ENCODE data around the gene VEGFC.

Gene VEGFC

GRCh38 chr4:176789955-176790354 is 2.8 kb downstream of the VEGFC start:
- TF ChIP-seq PAX5 (IDR thresholded peaks at IDR 0.05; ENCODE audit: insufficient read depth, low read length, severe bottlenecking), result no peak
- no peak for TF ChIP-seq POLR2A (IDR thresholded peaks at IDR 0.05; ENCODE audit: low read depth, low read length)
- no peak for TF ChIP-seq SPI1 (IDR thresholded peaks at IDR 0.05; ENCODE audit: low read depth, low read length)
- TF ChIP-seq TAF1 (IDR thresholded peaks at IDR 0.05; ENCODE audit: low read depth, low read length), result no peak
- no peak for TF ChIP-seq POLR2AphosphoS5 (IDR thresholded peaks at IDR 0.05; ENCODE audit: low read depth, low read length)
- TF ChIP-seq POU2F2 (IDR thresholded peaks at IDR 0.05; ENCODE audit: low read depth, low read length), result no peak
- DNase-seq (ENCODE audit: insufficient read length, low spot score), result peak; percentile 32
- FAIRE-seq, result no peak

GRCh38 chr4:176788971-176789370 is 3.8 kb downstream of the VEGFC start:
- no peak for TF ChIP-seq SPI1 (IDR thresholded peaks at IDR 0.05; ENCODE audit: low read depth, low read length)
- no peak for TF ChIP-seq POU2F2 (IDR thresholded peaks at IDR 0.05; ENCODE audit: low read depth, low read length)
- TF ChIP-seq PAX5 (IDR thresholded peaks at IDR 0.05; ENCODE audit: insufficient read depth, low read length, severe bottlenecking), result no peak
- no peak for TF ChIP-seq POLR2A (IDR thresholded peaks at IDR 0.05; ENCODE audit: low read depth, low read length)
- no peak for TF ChIP-seq POLR2AphosphoS5 (IDR thresholded peaks at IDR 0.05; ENCODE audit: low read depth, low read length)
- TF ChIP-seq TAF1 (IDR thresholded peaks at IDR 0.05; ENCODE audit: low read depth, low read length), result no peak
- FAIRE-seq (no peak), DNase-seq (ENCODE audit: insufficient read length, low spot score) (no peak)

GRCh38 chr4:176788248-176788647 is 4.5 kb downstream of the VEGFC start:
- DNase-seq (ENCODE audit: insufficient read length, low spot score) (no peak), FAIRE-seq (no peak)
- TF ChIP-seq POLR2A (IDR thresholded peaks at IDR 0.05; ENCODE audit: low read depth, low read length) (no peak), POLR2AphosphoS5 (IDR thresholded peaks at IDR 0.05; ENCODE audit: low read depth, low read length) (no peak), POU2F2 (IDR thresholded peaks at IDR 0.05; ENCODE audit: low read depth, low read length) (no peak), PAX5 (IDR thresholded peaks at IDR 0.05; ENCODE audit: insufficient read depth, low read length, severe bottlenecking) (no peak), SPI1 (IDR thresholded peaks at IDR 0.05; ENCODE audit: low read depth, low read length) (no peak), TAF1 (IDR thresholded peaks at IDR 0.05; ENCODE audit: low read depth, low read length) (no peak)

- FAIRE-seq (no peak), DNase-seq (ENCODE audit: insufficient read length, low spot score) (no peak)
- TF ChIP-seq POLR2AphosphoS5 (IDR thresholded peaks at IDR 0.05; ENCODE audit: low read depth, low read length), result no peak
- no peak for TF ChIP-seq SPI1 (IDR thresholded peaks at IDR 0.05; ENCODE audit: low read depth, low read length)
- TF ChIP-seq POLR2A (IDR thresholded peaks at IDR 0.05; ENCODE audit: low read depth, low read length), result no peak
- TF ChIP-seq PAX5 (IDR thresholded peaks at IDR 0.05; ENCODE audit: insufficient read depth, low read length, severe bottlenecking), result no peak
- TF ChIP-seq TAF1 (IDR thresholded peaks at IDR 0.05; ENCODE audit: low read depth, low read length), result no peak
- TF ChIP-seq POU2F2 (IDR thresholded peaks at IDR 0.05; ENCODE audit: low read depth, low read length), result no peak
These were observed 7.9 kb downstream of the VEGFC start for GRCh38 chr4:176784816-176785215.

GRCh38 chr4:176782794-176783193 is 9.9 kb downstream of the VEGFC start:
- no peak for DNase-seq (ENCODE audit: insufficient read length, low spot score)
- FAIRE-seq, result no peak
- TF ChIP-seq POU2F2 (IDR thresholded peaks at IDR 0.05; ENCODE audit: low read depth, low read length) (no peak), PAX5 (IDR thresholded peaks at IDR 0.05; ENCODE audit: insufficient read depth, low read length, severe bottlenecking) (no peak), POLR2AphosphoS5 (IDR thresholded peaks at IDR 0.05; ENCODE audit: low read depth, low read length) (no peak), POLR2A (IDR thresholded peaks at IDR 0.05; ENCODE audit: low read depth, low read length) (no peak), SPI1 (IDR thresholded peaks at IDR 0.05; ENCODE audit: low read depth, low read length) (no peak), TAF1 (IDR thresholded peaks at IDR 0.05; ENCODE audit: low read depth, low read length) (no peak)

- FAIRE-seq, result no peak
- TF ChIP-seq POLR2A (IDR thresholded peaks at IDR 0.05; ENCODE audit: low read depth, low read length), result no peak
- no peak for DNase-seq (ENCODE audit: insufficient read length, low spot score)
These were observed 10.5 kb downstream of the VEGFC start for GRCh38 chr4:176782191-176782590.

GRCh38 chr4:176781739-176782100 is 11.0 kb downstream of the VEGFC start:
- TF ChIP-seq POLR2AphosphoS5 (IDR thresholded peaks at IDR 0.05; ENCODE audit: low read depth, low read length), result no peak
- TF ChIP-seq PAX5 (IDR thresholded peaks at IDR 0.05; ENCODE audit: insufficient read depth, low read length, severe bottlenecking), result no peak
- no peak for TF ChIP-seq TAF1 (IDR thresholded peaks at IDR 0.05; ENCODE audit: low read depth, low read length)
- no peak for TF ChIP-seq POU2F2 (IDR thresholded peaks at IDR 0.05; ENCODE audit: low read depth, low read length)
- no peak for TF ChIP-seq POLR2A (IDR thresholded peaks at IDR 0.05; ENCODE audit: low read depth, low read length)
- TF ChIP-seq SPI1 (IDR thresholded peaks at IDR 0.05; ENCODE audit: low read depth, low read length), result no peak
- FAIRE-seq, result no peak
- no peak for DNase-seq (ENCODE audit: insufficient read length, low spot score)

- FAIRE-seq, result no peak
- no peak for TF ChIP-seq POLR2A (IDR thresholded peaks at IDR 0.05; ENCODE audit: low read depth, low read length)
- no peak for TF ChIP-seq POU2F2 (IDR thresholded peaks at IDR 0.05; ENCODE audit: low read depth, low read length)
- no peak for TF ChIP-seq PAX5 (IDR thresholded peaks at IDR 0.05; ENCODE audit: insufficient read depth, low read length, severe bottlenecking)
- no peak for TF ChIP-seq POLR2AphosphoS5 (IDR thresholded peaks at IDR 0.05; ENCODE audit: low read depth, low read length)
- no peak for TF ChIP-seq TAF1 (IDR thresholded peaks at IDR 0.05; ENCODE audit: low read depth, low read length)
- no peak for TF ChIP-seq SPI1 (IDR thresholded peaks at IDR 0.05; ENCODE audit: low read depth, low read length)
- DNase-seq (ENCODE audit: insufficient read length, low spot score), result no peak
These were observed 11.6 kb downstream of the VEGFC start for GRCh38 chr4:176780995-176781738.

- FAIRE-seq (no peak), DNase-seq (ENCODE audit: insufficient read length, low spot score) (no peak)
- TF ChIP-seq POLR2AphosphoS5 (IDR thresholded peaks at IDR 0.05; ENCODE audit: low read depth, low read length), result no peak
- TF ChIP-seq TAF1 (IDR thresholded peaks at IDR 0.05; ENCODE audit: low read depth, low read length), result no peak
- no peak for TF ChIP-seq SPI1 (IDR thresholded peaks at IDR 0.05; ENCODE audit: low read depth, low read length)
- TF ChIP-seq POU2F2 (IDR thresholded peaks at IDR 0.05; ENCODE audit: low read depth, low read length), result no peak
- no peak for TF ChIP-seq PAX5 (IDR thresholded peaks at IDR 0.05; ENCODE audit: insufficient read depth, low read length, severe bottlenecking)
- TF ChIP-seq POLR2A (IDR thresholded peaks at IDR 0.05; ENCODE audit: low read depth, low read length), result no peak
These were observed 13.3 kb downstream of the VEGFC start for GRCh38 chr4:176779421-176779820.

GRCh38 chr4:176778491-176778890 is 14.2 kb downstream of the VEGFC start:
- DNase-seq (ENCODE audit: insufficient read length, low spot score) (no peak), FAIRE-seq (no peak)

More at GRCh38 chr4:176778491-176778890, 14.2 kb downstream of the VEGFC start:
- TF ChIP-seq POU2F2 (IDR thresholded peaks at IDR 0.05; ENCODE audit: low read depth, low read length) (no peak), SPI1 (IDR thresholded peaks at IDR 0.05; ENCODE audit: low read depth, low read length) (no peak), POLR2AphosphoS5 (IDR thresholded peaks at IDR 0.05; ENCODE audit: low read depth, low read length) (no peak), PAX5 (IDR thresholded peaks at IDR 0.05; ENCODE audit: insufficient read depth, low read length, severe bottlenecking) (no peak), POLR2A (IDR thresholded peaks at IDR 0.05; ENCODE audit: low read depth, low read length) (no peak), TAF1 (IDR thresholded peaks at IDR 0.05; ENCODE audit: low read depth, low read length) (no peak)

All from GM12891 (cell line).